OCI-LY7 (cell line): ENCODE data around the gene PPM1B.

Experiments used
- EZH2phosphoT487 ChIP-seq: fragments of 200-600 bp; sonication (generic); IDR thresholded peaks from 2 replicates; pipeline ENCODE4 v1.6.1; 2018; ENCODE audit warnings: low read depth, borderline replicate concordance, mild to moderate bottlenecking, mixed run types, antibody characterized with exemption, low read length, moderate library complexity, mixed read lengths
- TF ChIP-seq, protein P1 (sequence below): fragments of 200-600 bp; sonication (generic); conservative IDR thresholded peaks from 2 replicates; pipeline ENCODE4 v1.5.1; 2014; ENCODE audit warnings: mild to moderate bottlenecking, antibody characterized with exemption, low read length, moderate library complexity, mixed read lengths

GRCh38 chr2:44237221-44237620 is 68.5 kb downstream of the PPM1B start:
- TF ChIP-seq, protein P1, sequence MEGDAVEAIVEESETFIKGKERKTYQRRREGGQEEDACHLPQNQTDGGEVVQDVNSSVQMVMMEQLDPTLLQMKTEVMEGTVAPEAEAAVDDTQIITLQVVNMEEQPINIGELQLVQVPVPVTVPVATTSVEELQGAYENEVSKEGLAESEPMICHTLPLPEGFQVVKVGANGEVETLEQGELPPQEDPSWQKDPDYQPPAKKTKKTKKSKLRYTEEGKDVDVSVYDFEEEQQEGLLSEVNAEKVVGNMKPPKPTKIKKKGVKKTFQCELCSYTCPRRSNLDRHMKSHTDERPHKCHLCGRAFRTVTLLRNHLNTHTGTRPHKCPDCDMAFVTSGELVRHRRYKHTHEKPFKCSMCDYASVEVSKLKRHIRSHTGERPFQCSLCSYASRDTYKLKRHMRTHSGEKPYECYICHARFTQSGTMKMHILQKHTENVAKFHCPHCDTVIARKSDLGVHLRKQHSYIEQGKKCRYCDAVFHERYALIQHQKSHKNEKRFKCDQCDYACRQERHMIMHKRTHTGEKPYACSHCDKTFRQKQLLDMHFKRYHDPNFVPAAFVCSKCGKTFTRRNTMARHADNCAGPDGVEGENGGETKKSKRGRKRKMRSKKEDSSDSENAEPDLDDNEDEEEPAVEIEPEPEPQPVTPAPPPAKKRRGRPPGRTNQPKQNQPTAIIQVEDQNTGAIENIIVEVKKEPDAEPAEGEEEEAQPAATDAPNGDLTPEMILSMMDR, result no peak
- no peak for TF ChIP-seq EZH2phosphoT487
